A549 treated with CORT108297 at 1 μM for 4 hours (cell line): ENCODE measurements around the gene STRA8. TPM values are rescaled to one million over a fixed set of nuclear protein-coding genes. Genes with fewer than 3 reads are reported as not detected.

Experiments
- total RNA-seq: library from RNA; stranded (reverse); fragments of 200-300 nt; extraction: Qiagen RNA extraction; gene quantifications from 5 replicates; pipeline ENCODE4 v1.2.3, GENCODE V29; 2022

The STRA8 gene
- total RNA-seq = not detected in 5 replicates

GRCh38 chr7:135233570-135233969 lies at the start of gene STRA8:
Gene STRA8, plus strand, starts transcription at chr7:135233838. Its CDS starts 6,687 bp downstream, at chr7:135240525.

GRCh38 chr7:135211179-135211945 lies 22.3 kb upstream of the STRA8 start, which contains the start of gene WDR91:
Gene WDR91, minus strand, starts transcription at chr7:135211526. Its CDS starts 24 bp downstream, at chr7:135211502.

Other genes starting within 250 kb of the STRA8 start
- 0.93 to 1.1 TPM (median 1.0 TPM) in 5 replicates for gene AGBL3, start 247.3 kb upstream of the STRA8 start, total RNA-seq
- 0.98 to 1.8 TPM (median 1.1 TPM) in 5 replicates for gene TMEM140, start 85.8 kb upstream of the STRA8 start, total RNA-seq
- gene CYREN, start 63.1 kb upstream of the STRA8 start, total RNA-seq = 63.3 to 80.8 TPM (median 73.5 TPM) in 5 replicates
- gene WDR91, start 22.3 kb upstream of the STRA8 start, total RNA-seq = 6.3 to 7.6 TPM (median 7.0 TPM) in 5 replicates